ENCODE results near the gene RET.

RET gene

GRCh38 chr10:43062402-43063160 lies 14.3 kb upstream of the RET start:
- DNase-seq (ENCODE audit: low read depth in 2 of 2) = no peak

DNA sequence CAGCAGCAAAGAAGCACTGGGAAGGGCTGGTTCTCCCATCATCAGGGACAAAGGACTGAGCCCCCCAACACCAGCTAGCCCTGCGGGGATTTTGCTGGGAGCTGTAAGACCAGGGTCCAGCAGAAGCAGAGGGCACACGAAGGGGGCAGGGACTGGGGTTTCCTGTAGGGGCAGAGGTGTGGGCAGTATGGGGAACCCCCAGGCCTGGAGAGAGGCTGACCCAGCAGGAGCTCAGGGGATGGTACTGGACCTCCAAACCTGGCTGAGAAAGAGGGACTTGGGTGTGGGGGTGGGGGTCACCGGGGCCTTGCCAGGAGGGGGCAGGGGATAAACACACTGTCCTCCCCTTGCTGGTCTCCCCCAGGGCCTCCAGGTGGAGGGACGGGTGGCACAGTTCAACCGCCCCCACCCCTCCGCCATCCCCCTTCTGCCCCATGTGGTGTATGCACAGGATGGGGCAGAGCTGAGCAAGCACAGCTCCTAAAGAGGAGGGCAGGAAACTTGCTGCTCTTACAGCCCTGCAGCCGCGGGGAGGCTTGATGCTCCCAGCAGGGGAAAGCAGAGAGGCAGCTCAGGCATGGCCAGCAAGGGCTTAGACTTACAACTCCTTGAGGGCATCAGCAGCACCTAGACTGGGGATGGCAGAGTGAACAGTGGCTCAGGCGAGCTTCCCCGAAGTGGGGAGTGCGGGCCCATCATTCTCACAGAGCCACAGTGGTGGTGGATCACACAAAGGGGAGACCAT lies 12.4 kb upstream of the RET start:
- DNase-seq (ENCODE audit: low read depth in 2 of 2) = no peak

GRCh38 chr10:43065234-43065633 lies 11.6 kb upstream of the RET start:
- DNase-seq (ENCODE audit: low read depth in 2 of 2) = no peak

GRCh38 chr10:43065761-43066160 lies 11.1 kb upstream of the RET start:
- DNase-seq (ENCODE audit: low read depth in 2 of 2) = no peak

DNA sequence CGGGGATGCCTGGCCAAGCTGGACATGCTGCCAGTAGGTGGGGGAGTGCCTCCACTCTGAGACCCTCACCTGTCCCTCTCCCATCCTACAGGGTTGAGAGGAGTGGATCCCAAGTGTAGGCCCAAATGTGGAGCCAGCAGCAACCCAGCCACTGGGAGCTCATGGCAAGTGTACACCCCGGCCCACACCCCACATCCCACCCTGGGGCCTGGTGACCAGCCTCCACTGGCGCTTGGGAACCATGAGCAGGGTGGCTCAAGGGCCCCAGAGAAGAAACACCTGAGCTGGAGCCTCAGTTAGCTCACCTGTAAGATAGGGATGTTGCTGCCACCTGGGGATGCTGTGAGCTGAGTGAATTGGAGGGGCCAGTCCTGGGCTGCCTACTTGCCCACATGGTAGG lies 10.4 kb upstream of the RET start:
- no peak for DNase-seq (ENCODE audit: low read depth in 2 of 2)

DNA sequence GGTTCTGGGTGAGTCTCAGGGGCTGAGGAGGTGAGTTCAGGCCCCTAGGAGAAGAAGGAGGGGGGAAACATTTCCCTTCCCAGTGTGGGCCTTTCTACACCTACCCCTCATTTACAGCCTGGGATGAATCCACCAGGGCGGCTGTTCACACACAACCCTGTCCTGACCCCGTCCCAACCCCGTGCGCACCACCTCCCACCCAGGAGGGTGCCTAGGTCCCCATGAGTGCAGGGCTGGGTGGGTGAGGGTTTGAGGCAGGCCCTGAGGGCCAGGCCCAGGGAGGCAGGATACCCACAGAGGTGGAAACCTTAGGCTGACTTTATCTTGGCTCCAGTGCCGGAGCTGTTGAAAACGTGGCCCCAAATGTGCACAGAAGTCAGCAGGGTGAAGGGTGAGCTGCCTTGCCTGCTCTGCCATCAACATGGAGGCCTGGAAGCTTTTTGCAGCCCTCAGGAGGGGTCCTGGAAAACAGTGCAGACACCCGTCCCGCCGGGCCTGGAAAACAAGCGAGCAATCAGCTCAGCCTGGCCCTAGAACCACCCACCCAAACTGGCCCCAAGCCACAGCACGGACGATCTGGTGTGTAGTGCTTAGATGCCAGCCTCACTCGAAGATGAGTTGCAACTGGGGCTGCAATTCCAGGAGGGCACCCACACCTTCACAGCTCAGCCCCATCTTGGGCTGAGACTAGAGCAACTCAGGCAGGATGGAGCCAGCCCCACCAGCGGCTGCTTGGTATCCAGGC lies 9.3 kb upstream of the RET start:
- DNase-seq (ENCODE audit: low read depth in 2 of 2) = no peak

DNA sequence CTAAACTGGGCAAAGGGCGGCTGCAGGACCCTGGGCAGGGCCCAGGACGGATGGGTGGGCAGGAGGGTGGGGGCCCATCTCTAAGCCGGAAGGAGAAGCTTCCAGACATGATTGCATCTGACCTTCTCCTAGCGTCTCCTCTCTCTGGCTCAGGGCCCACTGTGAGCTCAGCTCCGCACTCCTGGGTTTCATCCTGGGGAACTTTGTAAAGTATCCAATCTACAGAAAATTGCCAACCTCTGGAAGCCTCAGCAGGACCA lies 8.8 kb upstream of the RET start:
- DNase-seq (ENCODE audit: low read depth in 2 of 2) = no peak

GRCh38 chr10:43068471-43069210 lies 8.2 kb upstream of the RET start:
- no peak for DNase-seq (ENCODE audit: low read depth in 2 of 2)

DNA sequence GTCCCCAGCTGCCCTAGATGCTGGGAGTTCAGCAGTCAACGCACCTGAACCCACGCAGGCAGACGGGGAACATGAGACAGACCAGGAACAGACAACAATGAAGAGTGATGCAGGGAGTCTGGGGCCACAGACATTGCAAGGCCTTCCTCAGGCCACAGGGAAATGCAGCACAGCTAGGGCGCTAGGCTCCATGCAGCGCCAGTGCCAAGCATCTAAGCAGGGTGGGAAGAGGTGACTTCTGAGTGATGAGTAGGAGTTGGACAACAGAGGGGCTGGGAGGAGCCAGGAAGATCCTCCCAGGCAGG lies 7.7 kb upstream of the RET start:
- DNase-seq (ENCODE audit: low read depth in 2 of 2) = no peak

DNA sequence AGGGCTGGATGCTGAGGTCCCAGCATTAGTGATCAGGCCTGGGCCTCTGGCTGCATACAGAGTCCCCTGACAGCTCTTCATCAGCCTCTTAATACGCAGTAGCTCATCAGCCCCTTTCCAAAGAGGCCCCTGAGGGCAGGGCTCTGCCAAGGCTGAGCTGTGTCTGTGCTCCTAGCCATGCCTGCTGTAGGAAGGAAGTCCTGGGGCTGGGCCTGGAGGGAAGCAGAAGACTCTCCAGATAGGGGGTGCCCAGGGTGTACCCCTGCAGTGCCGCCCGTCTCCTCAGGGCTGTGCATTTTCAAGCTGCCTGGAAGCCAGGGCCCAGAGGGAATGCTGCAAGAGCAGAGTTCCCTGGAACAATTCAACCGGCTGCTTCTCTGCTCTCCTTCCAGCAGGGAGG lies 7.3 kb upstream of the RET start:
- no peak for DNase-seq (ENCODE audit: low read depth in 2 of 2)

DNA sequence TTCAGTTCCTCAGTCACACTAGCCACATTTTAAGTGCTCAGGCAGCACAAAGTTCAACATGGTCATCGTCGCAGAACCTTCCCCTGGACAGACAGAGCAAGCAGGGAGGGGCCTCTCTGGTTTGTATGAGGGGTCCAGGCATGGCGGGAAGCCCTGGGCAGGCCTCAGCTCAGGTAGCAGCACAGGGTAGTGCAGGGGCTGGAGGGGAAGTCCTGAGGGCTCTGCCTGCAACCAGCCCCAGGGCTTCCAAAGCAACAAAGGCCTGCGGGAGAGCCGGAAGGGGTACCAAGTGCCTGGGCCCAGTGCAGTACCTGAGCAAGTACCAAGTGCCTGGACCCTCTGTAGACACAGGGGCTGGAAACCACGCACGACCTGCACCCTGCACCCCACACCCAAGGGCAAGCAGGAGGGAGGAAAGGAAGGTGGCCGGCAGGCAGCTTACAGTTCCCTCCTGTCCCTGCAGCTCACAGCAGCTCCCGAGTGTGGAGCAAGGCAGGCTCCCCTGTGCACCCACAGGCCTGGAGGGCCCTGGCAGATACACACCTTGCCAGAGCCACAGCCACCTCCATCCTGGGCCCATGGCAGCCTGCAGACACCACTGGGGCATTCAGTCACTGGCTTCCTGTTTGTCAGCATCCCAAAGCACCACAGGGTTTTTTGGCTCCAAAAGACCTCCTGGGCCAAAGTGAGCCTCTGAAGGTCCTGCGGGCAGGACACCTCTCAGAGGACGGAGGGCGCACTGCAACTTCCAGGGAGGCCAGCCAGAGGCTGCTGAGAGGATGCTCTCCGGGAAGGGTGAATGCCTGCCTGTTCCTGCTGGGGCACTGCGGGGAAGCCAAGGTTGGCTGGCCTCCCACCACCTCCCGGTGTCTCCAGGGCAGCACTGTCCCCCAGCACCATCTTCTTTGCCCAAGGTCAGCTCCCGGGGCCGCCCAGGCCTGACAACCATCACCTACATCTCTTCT lies 6.5 kb upstream of the RET start:
- no peak for DNase-seq (ENCODE audit: low read depth in 2 of 2)

- no peak for DNase-seq (ENCODE audit: low read depth in 2 of 2)
Observed at GRCh38 chr10:43071865-43072650, 4.8 kb upstream of the RET start.

- no peak for DNase-seq (ENCODE audit: low read depth in 2 of 2)
Observed at GRCh38 chr10:43073191-43073590, 3.7 kb upstream of the RET start.

- no peak for DNase-seq (ENCODE audit: low read depth in 2 of 2)
Observed at GRCh38 chr10:43073721-43074120, 3.1 kb upstream of the RET start.

DNA sequence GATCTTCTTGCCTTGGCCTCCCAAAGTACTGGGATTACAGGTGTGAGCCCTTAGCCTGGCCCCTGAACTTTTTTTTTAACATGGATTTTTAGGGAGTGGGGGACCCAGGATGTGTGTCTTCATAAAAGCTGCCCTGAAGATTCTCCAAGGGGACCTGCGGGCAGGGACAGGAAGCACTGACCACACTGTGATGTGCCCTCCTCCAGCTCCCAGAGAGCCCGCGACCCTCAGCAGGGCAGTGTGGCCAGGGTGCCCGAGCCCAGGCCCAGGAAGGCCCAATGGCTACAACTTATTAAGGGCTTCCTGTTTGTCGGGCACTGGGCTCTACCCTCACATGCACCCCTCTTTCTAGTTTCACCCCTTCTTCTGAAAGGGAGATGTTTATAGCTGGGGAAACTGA lies 2.5 kb upstream of the RET start:
- DNase-seq (ENCODE audit: low read depth in 2 of 2) = no peak

- DNase-seq (ENCODE audit: low read depth in 2 of 2) = no peak
Observed at GRCh38 chr10:43074827-43075611, 1.9 kb upstream of the RET start.

DNA sequence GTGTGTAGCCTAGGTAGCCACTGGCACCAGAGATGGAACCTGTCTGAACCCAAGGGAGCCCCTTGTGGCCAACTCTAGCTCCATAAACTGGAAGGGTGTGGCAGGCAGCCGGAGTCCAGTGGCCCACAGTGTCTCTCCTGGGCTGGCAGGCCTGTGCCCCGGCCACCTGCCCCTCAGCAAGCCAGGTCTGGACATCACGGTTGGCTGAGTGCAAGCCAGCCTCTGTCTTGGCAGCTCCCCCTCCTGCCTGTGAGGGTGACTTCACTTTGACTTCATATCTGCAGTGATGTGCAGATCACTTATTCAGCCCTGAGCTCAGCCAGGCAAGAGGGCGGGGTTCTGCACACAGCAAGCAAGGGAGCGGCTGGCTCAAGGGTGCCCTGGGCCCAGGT lies 1.3 kb upstream of the RET start:
- no peak for DNase-seq (ENCODE audit: low read depth in 2 of 2)

DNA sequence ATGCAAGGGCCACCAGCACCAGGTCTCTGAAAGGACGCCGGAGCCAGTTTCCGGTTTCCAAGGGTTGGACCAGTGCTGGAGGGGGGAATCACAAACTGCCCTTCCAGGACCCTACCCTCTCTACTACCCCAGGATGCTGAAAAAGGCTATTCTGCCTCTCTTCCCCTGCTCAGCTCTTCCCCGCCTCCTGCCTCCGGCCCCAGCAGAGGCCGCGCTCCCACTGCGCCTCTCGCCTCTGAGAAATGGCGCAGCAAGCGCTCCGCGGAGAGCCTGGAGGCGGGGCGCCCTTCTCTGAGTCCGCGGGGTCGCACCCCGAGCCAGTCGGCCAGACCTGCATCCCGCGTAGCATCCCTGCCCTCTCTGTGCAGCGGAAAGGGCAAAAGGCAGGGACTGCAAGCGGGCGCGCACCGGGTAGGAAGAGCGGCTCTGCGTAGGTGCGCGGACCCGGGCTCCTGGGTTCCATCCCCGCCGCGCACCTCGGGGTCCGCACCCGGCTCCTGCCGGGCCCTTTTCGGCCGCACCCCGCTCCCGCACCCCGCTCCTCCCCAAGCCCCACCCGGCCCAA lies 476 bp upstream of the RET start:
- DNase-seq (ENCODE audit: low read depth in 2 of 2) = no peak

- DNase-seq (ENCODE audit: low read depth in 2 of 2) = no peak
Observed at GRCh38 chr10:43077421-43078171, 727 bp downstream of the RET start.
